Activated naive CD4-positive, alpha-beta T cell treated with anti-CD3 and anti-CD28 coated beads, Interleukin-2, amount 50 U/mL, for 24 hours (primary cell): ENCODE results near the gene CCDC170.

Experiments
- H3K27ac Mint-ChIP-seq: one replicate; pipeline ENCODE4 v1.8.0; 2021; ENCODE audit warnings: mild to moderate bottlenecking, mixed read lengths
- H3K27me3 Mint-ChIP-seq: one replicate; pipeline ENCODE4 v1.8.0; 2021; ENCODE audit warnings: mixed read lengths
- H3K36me3 Mint-ChIP-seq: one replicate; pipeline ENCODE4 v1.8.0; 2021; ENCODE audit warnings: mixed read lengths
- H3K4me1 Mint-ChIP-seq: one replicate; pipeline ENCODE4 v1.8.0; 2021; ENCODE audit warnings: mixed read lengths
- H3K4me3 Mint-ChIP-seq: one replicate; pipeline ENCODE4 v1.8.0; 2021; ENCODE audit warnings: mild to moderate bottlenecking, mixed read lengths
- H3K9me3 Mint-ChIP-seq: one replicate; pipeline ENCODE4 v1.8.0; 2021; ENCODE audit warnings: mixed read lengths

Gene CCDC170

DNA sequence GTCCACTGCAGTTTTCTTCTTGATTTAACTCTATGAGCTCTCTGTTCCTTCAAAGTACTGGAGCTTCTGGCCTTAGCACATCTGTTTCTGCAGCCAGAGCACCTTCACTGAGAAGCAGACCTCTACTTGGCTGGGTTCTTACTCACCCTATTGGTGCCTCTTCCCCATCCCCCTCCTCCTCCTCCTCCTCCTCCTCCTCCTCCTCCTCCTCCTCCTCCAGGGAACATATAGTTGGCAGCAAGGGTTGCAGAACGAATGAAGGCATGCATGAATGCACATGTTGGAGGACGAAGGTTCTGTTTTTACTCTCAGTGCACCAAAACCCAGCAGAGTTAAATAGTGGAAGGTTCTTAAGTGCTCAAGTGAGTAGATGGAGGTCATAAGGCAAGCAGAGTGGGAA is 172.7 kb downstream of the CCDC170 start:
- H3K27me3 Mint-ChIP-seq: peaks cover 3% of the 10 kb centered on the region
- no peaks in the 10 kb centered on the region for H3K9me3 Mint-ChIP-seq
- no peaks in the 10 kb centered on the region for H3K4me1 Mint-ChIP-seq
- H3K27ac Mint-ChIP-seq: no peak overlapping the region
- no peak overlapping the region for H3K4me3 Mint-ChIP-seq
- no peaks in the 10 kb centered on the region for H3K36me3 Mint-ChIP-seq

GRCh38 chr6:151669208-151669560 is 175.4 kb downstream of the CCDC170 start:
- Mint-ChIP-seq H3K36me3 (no peaks in the 10 kb centered on the region), H3K9me3 (no peaks in the 10 kb centered on the region), H3K4me1 (no peaks in the 10 kb centered on the region), H3K4me3 (no peak overlapping the region), H3K27ac (no peak overlapping the region), H3K27me3 (peaks cover 2% of the 10 kb centered on the region)

DNA sequence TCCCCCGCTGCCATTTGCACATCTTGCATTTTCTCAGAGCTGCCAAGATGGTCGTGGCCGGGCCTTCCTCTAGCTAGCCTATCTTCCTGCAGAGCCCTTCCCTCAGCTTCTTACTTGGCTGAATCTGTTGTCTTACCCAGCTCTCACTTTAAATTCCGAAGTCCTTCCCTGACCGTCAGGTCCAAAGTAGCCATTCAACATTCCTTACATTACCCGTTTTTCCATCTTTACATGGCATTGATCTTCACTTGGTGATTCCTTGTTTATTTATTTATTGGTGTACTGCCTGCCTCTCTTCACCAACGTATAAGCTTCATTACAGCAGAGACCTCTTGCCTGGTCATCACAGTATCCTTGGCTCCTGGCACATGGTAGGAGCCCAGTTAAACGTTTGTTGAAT is 176.3 kb downstream of the CCDC170 start:
- Mint-ChIP-seq H3K27me3 (peaks cover 2% of the 10 kb centered on the region), H3K36me3 (no peaks in the 10 kb centered on the region), H3K27ac (no peak overlapping the region), H3K4me3 (no peak overlapping the region), H3K9me3 (no peaks in the 10 kb centered on the region), H3K4me1 (no peaks in the 10 kb centered on the region)
